Spleen (tissue), 11 donors: Measurements from ENCODE around the gene MYO5A. TPM values are rescaled to one million over a fixed set of nuclear protein-coding genes. Genes with fewer than 3 reads are reported as not detected.
"Not testable (repeated sequence)": the region's sequence is repeated elsewhere in the genome, so short reads cannot be mapped to it uniquely, and the experiment has no call there.

Experiments
- DNase-seq: peaks from one replicate; pipeline ENCODE4 v3.0.0-alpha.2; 2020
- H3K27ac ChIP-seq, 8 donors: fragments of 200-600 bp; sonication (generic) in 7 of 8; 1 replicate in 4 of 8; 2 replicates in 4 of 8; pipeline versions ENCODE4 v1.5.0 to v1.8.0; 2016 to 2021; ENCODE audit warnings: inconsistent platforms in 4 of 8, mild to moderate bottlenecking in 4 of 8, moderate library complexity in 1 of 8
- H3K27me3 ChIP-seq, 7 donors: fragments of 200-600 bp; sonication (generic) in 6 of 7; replicated peaks in 1 of 7; 1 replicate in 4 of 7; 2 replicates in 3 of 7; pipeline versions ENCODE4 v1.5.0 to v1.8.0; 2016 to 2021; ENCODE audit warnings: inconsistent platforms in 3 of 7, mild to moderate bottlenecking in 1 of 7
- H3K36me3 ChIP-seq, 6 donors: fragments of 200-600 bp; sonication (generic) in 5 of 6; 1 replicate in 4 of 6; 2 replicates in 2 of 6; pipeline versions ENCODE4 v1.5.0 to v1.8.0; 2016 to 2021; ENCODE audit warnings: inconsistent platforms in 2 of 6
- H3K4me1 ChIP-seq, 6 donors: fragments of 200-600 bp; sonication (generic) in 5 of 6; 1 replicate in 3 of 6; 2 replicates in 3 of 6; pipeline versions ENCODE4 v1.5.0 to v1.8.0; 2016 to 2021; ENCODE audit warnings: inconsistent platforms in 3 of 6
- H3K4me3 ChIP-seq, 8 donors: fragments of 200-600 bp; sonication (generic) in 7 of 8; 1 replicate in 4 of 8; 2 replicates in 4 of 8; pipeline versions ENCODE4 v1.5.0 to v1.8.0; 2016 to 2021; ENCODE audit warnings: inconsistent platforms in 4 of 8, mild to moderate bottlenecking in 4 of 8, moderate library complexity in 2 of 8
- H3K9me3 ChIP-seq, 8 donors: fragments of 200-600 bp; sonication (generic) in 7 of 8; 1 replicate in 4 of 8; 2 replicates in 4 of 8; pipeline versions ENCODE4 v1.5.0 to v1.8.0; 2016 to 2021; ENCODE audit warnings: inconsistent platforms in 4 of 8
- CTCF ChIP-seq, 11 experiments: fragments of 200-600 bp in 7 of 11; fragments of 450-650 bp in 4 of 11; sonication (generic) in 4 of 11; IDR thresholded peaks in 8 of 11; conservative IDR thresholded peaks in 3 of 11; 1 replicate in 7 of 11; 2 replicates in 4 of 11; pipeline versions ENCODE4 v1.4.0 to v1.8.0; 2016 to 2021; ENCODE audit warnings: antibody characterized with exemption in 11 of 11, inconsistent platforms in 4 of 11, mild to moderate bottlenecking in 1 of 11
- POLR2A ChIP-seq, 3 donors: fragments of 450-650 bp; IDR thresholded peaks; one replicate each; pipeline ENCODE4 v1.5.1; 2017; ENCODE audit warnings: antibody characterized with exemption in 3 of 3, mild to moderate bottlenecking in 1 of 3
- POLR2AphosphoS5 ChIP-seq, 3 donors: sonication (generic); formaldehyde crosslinking; IDR thresholded peaks; one replicate each; pipeline ENCODE4 v1.5.1; 2017; ENCODE audit warnings: antibody characterized with exemption in 3 of 3
- WGBS, 5 donors: extraction: QIAGEN DNeasy Blood & Tissue Kit in 3 of 5; methylation state at CpG; one replicate each; pipeline versions ENCODE4 v1.1.5 to v1.1.7; 2013 to 2018; 5-methylcytosine and 5-hydroxymethylcytosine counted together
- intact Hi-C: fragments of 100-400 bp; cut with DNase I; formaldehyde crosslinking; loops from one replicate; pipeline ENCODE4 v1.15.0; 2023; ENCODE audit warnings: low total_unique reads
- polyA plus RNA-seq, 3 donors: library from polyadenylated mRNA; stranded (reverse); fragments of 200-250 nt; gene quantifications; one replicate each; pipeline ENCODE4 v1.2.1, GENCODE V29; 2013
- total RNA-seq, 7 donors: library from RNA; depleted of rRNA in 3 of 7; stranded (reverse); fragments of >200 nt in 3 of 7; fragmentation: NEBNext Ultra II Directional in 4 of 7; extraction: Animal tissue kit (Norgen Biotek cat#: 25700) in 4 of 7; gene quantifications; one replicate each; pipeline versions ENCODE4 v1.1.0 to v1.2.1, GENCODE V29; 2016 to 2021
- donor health status: healthy with polysubstance abuse.
- donor health status: DM: no; HTN: no; CAD: no; lungs with moderate emphysema.
- donor health status: DM: no; HTN: no; CAD: no.
- donor health status: Bipolar disorder and iron deficiency.
- donor health status: healthy.
- donor health status: DM: no; HTN: no; CAD: no.
- donor health status: DM: yes; HTN: yes; CAD: no.

MYO5A gene
- total and polyA plus RNA-seq, 10 donors, result 4.7 to 48.3 (median 35.4) TPM

GRCh38 chr15:52463638-52464037 lies 65.0 kb downstream of the MYO5A start:
- TF ChIP-seq POLR2A (IDR thresholded peaks at IDR 0.05) (no peak), POLR2AphosphoS5 (IDR thresholded peaks at IDR 0.05) (no peak), CTCF (IDR thresholded peaks at IDR 0.05 in 8 of 11, conservative IDR thresholded peaks at IDR 0.05 in 3 of 11) (no peak)
- Histone ChIP-seq H3K36me3 (peaks cover 0 to 13% (median 0%) of the 10 kb centered on the region in 6 donors), H3K4me1 (peaks cover 17 to 58% (median 44%) of the 10 kb centered on the region in 6 donors), H3K9me3 (peaks cover 6 to 17% (median 14%) of the 10 kb centered on the region in 8 donors), H3K4me3 (no peak overlapping the region), H3K27ac (peak overlapping the region in 7 of 8 donors; percentile 29 to 83 (median 67)), H3K27me3 (no peaks in the 10 kb centered on the region)
- DNase-seq, result no peak
- intact Hi-C loops, result no loop called here

- DNase-seq, result no peak
- H3K27me3 ChIP-seq, result no peaks in the 10 kb centered on the region
- WGBS, 5 donors, result 68 to 93% (median 82%) methylated on average over 6 of the region's 6 CpGs
- H3K27ac ChIP-seq, result peak overlapping the region in 4 of 8 donors; percentile 67 to 83 (median 69)
- TF ChIP-seq CTCF (IDR thresholded peaks at IDR 0.05 in 8 of 11, conservative IDR thresholded peaks at IDR 0.05 in 3 of 11) (no peak), POLR2AphosphoS5 (IDR thresholded peaks at IDR 0.05) (no peak), POLR2A (IDR thresholded peaks at IDR 0.05) (no peak)
- peaks cover 17 to 58% (median 44%) of the 10 kb centered on the region in 6 donors for H3K4me1 ChIP-seq
- H3K36me3 ChIP-seq, result peaks cover 0 to 13% (median 0%) of the 10 kb centered on the region in 6 donors
- peaks cover under 1 to 10% (median 7%) of the 10 kb centered on the region in 8 donors for H3K9me3 ChIP-seq
- H3K4me3 ChIP-seq, result no peak overlapping the region
- intact Hi-C loops, result no loop called here
These were observed 65.8 kb downstream of the MYO5A start for GRCh38 chr15:52462806-52463360.

GRCh38 chr15:52459701-52460100 lies 69.0 kb downstream of the MYO5A start:
- H3K9me3 ChIP-seq, result peaks cover 0 to 15% (median 11%) of the 10 kb centered on the region in 8 donors
- H3K27me3 ChIP-seq, DNase-seq, intact Hi-C loops, H3K27ac ChIP-seq, H3K4me3 ChIP-seq: not testable (repeated sequence)
- H3K4me1 ChIP-seq, result peaks cover 3 to 35% (median 22%) of the 10 kb centered on the region in 6 donors
- 96 to 98% (median 97%) methylated on average over 8 to 31 of the region's 31 CpGs for WGBS, 5 donors
- H3K36me3 ChIP-seq, result peaks cover 0 to 13% (median 0%) of the 10 kb centered on the region in 6 donors

DNA sequence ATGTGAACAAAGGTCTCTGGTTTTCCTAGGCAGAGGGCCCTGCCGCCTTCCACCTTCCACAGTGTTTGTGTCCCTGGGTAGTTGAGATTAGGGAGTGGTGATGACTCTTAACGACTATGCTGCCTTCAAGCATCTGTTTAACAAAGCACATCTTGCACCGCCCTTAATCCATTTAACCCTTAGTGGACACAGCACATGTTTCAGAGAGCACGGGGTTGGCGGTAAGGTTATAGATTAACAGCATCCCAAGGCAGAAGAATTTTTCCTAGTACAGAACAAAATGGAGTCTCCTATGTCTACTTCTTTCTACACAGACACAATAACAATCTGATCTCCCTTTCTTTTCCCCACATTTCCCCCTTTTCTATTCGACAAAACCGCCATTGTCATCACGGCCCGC lies 69.4 kb downstream of the MYO5A start:
- peaks cover 0 to 30% (median 18%) of the 10 kb centered on the region in 6 donors for H3K4me1 ChIP-seq
- H3K4me3 ChIP-seq, intact Hi-C loops, DNase-seq, H3K27ac ChIP-seq, H3K27me3 ChIP-seq: not testable (repeated sequence)
- peaks cover 0 to 18% (median 13%) of the 10 kb centered on the region in 8 donors for H3K9me3 ChIP-seq
- WGBS, 5 donors, result 88 to 91% (median 89%) methylated on average over 9 of the region's 9 CpGs
- H3K36me3 ChIP-seq, result peaks cover 0 to 13% (median 0%) of the 10 kb centered on the region in 6 donors

DNA sequence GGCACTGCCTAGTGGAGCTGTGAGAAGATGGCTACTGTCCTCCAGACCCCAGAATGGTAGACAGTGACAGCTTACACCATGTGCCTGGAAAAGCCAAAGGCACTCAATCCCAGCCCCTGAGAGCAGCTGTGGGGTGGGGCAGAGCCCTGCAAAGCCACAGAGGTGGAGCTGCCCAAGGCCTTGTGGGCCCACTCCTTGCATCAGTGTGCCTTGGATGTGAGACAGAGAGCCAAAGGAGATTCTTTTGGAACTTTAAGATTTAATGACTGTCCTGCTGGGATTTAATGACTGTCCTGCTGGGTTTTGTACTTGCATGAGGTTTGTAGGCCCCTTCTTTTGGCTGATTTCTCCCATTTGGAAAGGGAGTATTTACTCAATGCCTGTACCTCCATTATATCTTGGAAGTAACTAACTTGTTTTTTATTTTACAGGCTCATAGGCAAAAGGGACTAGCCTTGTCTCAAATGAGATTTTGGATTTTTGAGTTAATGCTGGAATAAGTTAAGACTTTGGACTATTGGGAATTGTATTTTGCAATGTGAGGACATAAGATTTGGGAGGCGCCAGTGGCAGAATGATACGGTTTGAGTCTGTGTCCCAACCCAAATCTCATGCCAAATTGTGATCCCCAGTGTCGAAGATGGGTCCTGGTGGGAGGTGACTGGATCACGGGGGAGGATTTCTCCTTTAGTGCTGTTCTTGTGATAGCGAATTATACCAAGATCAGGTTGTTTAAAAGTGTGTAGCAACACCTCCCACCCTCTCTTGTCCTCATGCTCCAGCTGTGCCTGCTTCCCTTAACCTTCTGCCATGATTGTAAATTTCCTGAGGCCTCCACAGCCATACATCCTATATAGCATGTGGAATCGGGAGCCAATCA lies 80.4 kb downstream of the MYO5A start:
- TF ChIP-seq POLR2AphosphoS5 (IDR thresholded peaks at IDR 0.05) (no peak), CTCF (IDR thresholded peaks at IDR 0.05 in 8 of 11, conservative IDR thresholded peaks at IDR 0.05 in 3 of 11) (no peak), POLR2A (IDR thresholded peaks at IDR 0.05) (no peak)
- WGBS, 5 donors, result 84 to 97% (median 96%) methylated on average over 6 of the region's 6 CpGs

More for the DNA sequence above, 80.4 kb downstream of the MYO5A start:
- H3K9me3 ChIP-seq, result peaks cover 0 to 7% (median 3%) of the 10 kb centered on the region in 8 donors
- no peaks in the 10 kb centered on the region for H3K27me3 ChIP-seq
- no peak overlapping the region for H3K27ac ChIP-seq
- peaks cover 0 to 30% (median 8%) of the 10 kb centered on the region in 6 donors for H3K4me1 ChIP-seq
- no peak overlapping the region for H3K4me3 ChIP-seq
- H3K36me3 ChIP-seq, result no peaks in the 10 kb centered on the region
- DNase-seq, result no peak
- intact Hi-C loops, result no loop called here
